ENCODE data around the gene PLEKHH1. TPM values are rescaled to one million over a fixed set of nuclear protein-coding genes. Genes with fewer than 3 reads are reported as not detected.

Gene PLEKHH1
- total and polyA plus RNA-seq, 9 of the 15 experiments (the other 6 are each of a cell fraction or from before 2014, with no cell fraction given): 0.76 to 5.9 (median 2.9) TPM

DNA sequence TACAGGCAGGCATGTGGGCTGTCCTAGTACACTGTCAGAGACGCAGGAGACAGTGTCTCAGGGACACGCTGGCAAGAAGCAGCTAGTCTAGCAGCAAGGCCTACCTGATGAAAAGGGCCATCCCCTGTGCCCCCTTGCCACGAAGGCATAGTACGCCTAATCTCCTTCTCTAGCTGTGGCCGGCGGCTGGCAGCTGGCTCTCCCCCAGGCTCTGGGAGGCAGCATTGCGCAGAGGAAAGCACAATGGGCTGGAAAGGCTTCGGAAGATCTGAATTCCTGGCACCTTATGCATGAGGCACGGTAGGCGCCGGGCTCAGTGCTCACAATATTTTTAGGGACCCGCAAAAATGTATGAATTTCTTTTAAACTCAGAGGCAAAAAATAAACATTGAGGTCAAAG lies 16.0 kb upstream of the PLEKHH1 start (continued):
- TF ChIP-seq, protein P1, sequence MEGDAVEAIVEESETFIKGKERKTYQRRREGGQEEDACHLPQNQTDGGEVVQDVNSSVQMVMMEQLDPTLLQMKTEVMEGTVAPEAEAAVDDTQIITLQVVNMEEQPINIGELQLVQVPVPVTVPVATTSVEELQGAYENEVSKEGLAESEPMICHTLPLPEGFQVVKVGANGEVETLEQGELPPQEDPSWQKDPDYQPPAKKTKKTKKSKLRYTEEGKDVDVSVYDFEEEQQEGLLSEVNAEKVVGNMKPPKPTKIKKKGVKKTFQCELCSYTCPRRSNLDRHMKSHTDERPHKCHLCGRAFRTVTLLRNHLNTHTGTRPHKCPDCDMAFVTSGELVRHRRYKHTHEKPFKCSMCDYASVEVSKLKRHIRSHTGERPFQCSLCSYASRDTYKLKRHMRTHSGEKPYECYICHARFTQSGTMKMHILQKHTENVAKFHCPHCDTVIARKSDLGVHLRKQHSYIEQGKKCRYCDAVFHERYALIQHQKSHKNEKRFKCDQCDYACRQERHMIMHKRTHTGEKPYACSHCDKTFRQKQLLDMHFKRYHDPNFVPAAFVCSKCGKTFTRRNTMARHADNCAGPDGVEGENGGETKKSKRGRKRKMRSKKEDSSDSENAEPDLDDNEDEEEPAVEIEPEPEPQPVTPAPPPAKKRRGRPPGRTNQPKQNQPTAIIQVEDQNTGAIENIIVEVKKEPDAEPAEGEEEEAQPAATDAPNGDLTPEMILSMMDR (IDR thresholded peaks at IDR 0.05 in 2 of 3, conservative IDR thresholded peaks at IDR 0.05 in 1 of 3; ENCODE audit: insufficient read depth in 2 of 3, low read depth in 1 of 3, low read length in 3 of 3): peak in 1 of 3 experiments; percentile 15; a peak in 1 of 6 replicates

DNA sequence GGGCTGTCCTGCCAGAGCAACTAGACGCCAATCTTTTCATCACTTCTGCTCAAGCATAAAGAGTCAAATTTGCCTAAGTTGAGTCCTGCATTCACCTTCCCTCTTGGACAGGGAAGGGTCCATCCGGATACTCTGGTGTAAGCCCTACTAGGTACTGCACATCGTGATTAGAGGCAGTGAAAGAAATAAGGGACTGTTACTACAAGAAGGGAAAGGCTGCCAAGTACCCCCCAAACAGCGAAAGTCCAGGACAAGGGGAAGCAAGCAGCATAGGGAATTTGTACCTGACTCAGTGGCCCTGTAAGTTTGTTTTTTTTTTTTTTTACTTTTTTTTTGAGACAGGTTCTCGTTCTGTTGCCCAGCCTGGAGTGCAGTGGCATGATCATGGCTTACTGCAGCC lies 13.7 kb upstream of the PLEKHH1 start:
- Histone ChIP-seq H4K20me1 (replicated peaks; ENCODE audit: control insufficient read depth, insufficient read depth, low read length) (no peaks in the 10 kb centered on the region), H3K27ac (ENCODE audit: extremely low read depth, low read depth, low read length) (no peak overlapping the region), H3K79me2 (ENCODE audit: control insufficient read depth, insufficient read depth, low read length) (no peaks in the 10 kb centered on the region), H3K27me3 (ENCODE audit: control insufficient read depth in 2 of 2, insufficient read depth in 2 of 2, low read length in 2 of 2) (peaks cover 4 to 38% of the 10 kb centered on the region in 2 experiments; a peak in 3 of 5 replicates), H3K36me3 (ENCODE audit: control insufficient read depth, insufficient read depth, low read length) (no peaks in the 10 kb centered on the region), H2AFZ (ENCODE audit: low read depth, low read length) (no peak overlapping the region), H3K4me1 (replicated peaks in 1 of 2; ENCODE audit: control insufficient read depth in 2 of 2, insufficient read depth in 2 of 2, low read length in 2 of 2) (peaks cover 0 to 13% of the 10 kb centered on the region in 2 experiments; a peak in 2 of 5 replicates), H3K4me3 (no peak overlapping the region), H3K9me3 (replicated peaks; ENCODE audit: control insufficient read depth, insufficient read depth, low read depth, low read length) (no peaks in the 10 kb centered on the region), H3K9me1 (ENCODE audit: control insufficient read depth, insufficient read depth, low read length) (no peaks in the 10 kb centered on the region), H3K9ac (ENCODE audit: insufficient read depth in 1 of 2, low read depth in 2 of 2, low read length in 2 of 2) (no peak overlapping the region), H3K4me2 (ENCODE audit: insufficient read depth, low read length) (no peak overlapping the region)
- intact Hi-C loops (cut with micrococcal nuclease): loop anchor here (5.0 kb wide), 1 partner anchor 92 kb away; no protein-coding TSS in a partner anchor
- in situ Hi-C loops (cut with MboI): no loop called here
- DNase-seq (ENCODE audit: extremely low read depth in 1 of 4, low spot score in 3 of 4) (no peak), ATAC-seq (no peak), FAIRE-seq (no peak)
- CTCF ChIA-PET (ENCODE audit: low intra/inter-chr PET ratio): no interaction called here
- POLR2A ChIA-PET: interaction anchor here (0.6 kb wide), 1 partner anchor 180 kb away, joined by 4 read pairs; no protein-coding TSS in a partner anchor
- no TSS peak for BruUV-seq (replicated peaks)
- WGBS (ENCODE audit: insufficient coverage, low coverage, missing lambda C conversion rate): 0% methylated on average over 4 of the region's 5 CpGs
- no peak for TF ChIP-seq GATA2 (CRISPR knock-in tag; IDR thresholded peaks at IDR 0.05)
- TF ChIP-seq MTF1 (CRISPR knock-in tag; IDR thresholded peaks at IDR 0.05; ENCODE audit: borderline replicate concordance): no peak
- TF ChIP-seq, protein P2, sequence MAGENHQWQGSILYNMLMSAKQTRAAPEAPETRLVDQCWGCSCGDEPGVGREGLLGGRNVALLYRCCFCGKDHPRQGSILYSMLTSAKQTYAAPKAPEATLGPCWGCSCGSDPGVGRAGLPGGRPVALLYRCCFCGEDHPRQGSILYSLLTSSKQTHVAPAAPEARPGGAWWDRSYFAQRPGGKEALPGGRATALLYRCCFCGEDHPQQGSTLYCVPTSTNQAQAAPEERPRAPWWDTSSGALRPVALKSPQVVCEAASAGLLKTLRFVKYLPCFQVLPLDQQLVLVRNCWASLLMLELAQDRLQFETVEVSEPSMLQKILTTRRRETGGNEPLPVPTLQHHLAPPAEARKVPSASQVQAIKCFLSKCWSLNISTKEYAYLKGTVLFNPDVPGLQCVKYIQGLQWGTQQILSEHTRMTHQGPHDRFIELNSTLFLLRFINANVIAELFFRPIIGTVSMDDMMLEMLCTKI (IDR thresholded peaks at IDR 0.05; ENCODE audit: partially characterized antibody): no peak
- no peak for TF ChIP-seq KDM2B (CRISPR knock-in tag; IDR thresholded peaks at IDR 0.05)
- TF ChIP-seq, protein P3, sequence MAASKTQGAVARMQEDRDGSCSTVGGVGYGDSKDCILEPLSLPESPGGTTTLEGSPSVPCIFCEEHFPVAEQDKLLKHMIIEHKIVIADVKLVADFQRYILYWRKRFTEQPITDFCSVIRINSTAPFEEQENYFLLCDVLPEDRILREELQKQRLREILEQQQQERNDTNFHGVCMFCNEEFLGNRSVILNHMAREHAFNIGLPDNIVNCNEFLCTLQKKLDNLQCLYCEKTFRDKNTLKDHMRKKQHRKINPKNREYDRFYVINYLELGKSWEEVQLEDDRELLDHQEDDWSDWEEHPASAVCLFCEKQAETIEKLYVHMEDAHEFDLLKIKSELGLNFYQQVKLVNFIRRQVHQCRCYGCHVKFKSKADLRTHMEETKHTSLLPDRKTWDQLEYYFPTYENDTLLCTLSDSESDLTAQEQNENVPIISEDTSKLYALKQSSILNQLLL (CRISPR knock-in tag; IDR thresholded peaks at IDR 0.05; ENCODE audit: borderline replicate concordance): no peak
- TF ChIP-seq EGR1 (conservative IDR thresholded peaks at IDR 0.05): no peak
- no peak for TF ChIP-seq MAFF (IDR thresholded peaks at IDR 0.05; ENCODE audit: low read length)
- no peak for TF ChIP-seq KLF1 (tag; IDR thresholded peaks at IDR 0.05)
- TF ChIP-seq ZFP1 (CRISPR knock-in tag; IDR thresholded peaks at IDR 0.05): no peak
- no peak for TF ChIP-seq SRSF3 (IDR thresholded peaks at IDR 0.05; ENCODE audit: insufficient read depth, low read length)
- no peak for TF ChIP-seq ZNF174 (CRISPR knock-in tag; IDR thresholded peaks at IDR 0.05)
- TF ChIP-seq, protein P4, sequence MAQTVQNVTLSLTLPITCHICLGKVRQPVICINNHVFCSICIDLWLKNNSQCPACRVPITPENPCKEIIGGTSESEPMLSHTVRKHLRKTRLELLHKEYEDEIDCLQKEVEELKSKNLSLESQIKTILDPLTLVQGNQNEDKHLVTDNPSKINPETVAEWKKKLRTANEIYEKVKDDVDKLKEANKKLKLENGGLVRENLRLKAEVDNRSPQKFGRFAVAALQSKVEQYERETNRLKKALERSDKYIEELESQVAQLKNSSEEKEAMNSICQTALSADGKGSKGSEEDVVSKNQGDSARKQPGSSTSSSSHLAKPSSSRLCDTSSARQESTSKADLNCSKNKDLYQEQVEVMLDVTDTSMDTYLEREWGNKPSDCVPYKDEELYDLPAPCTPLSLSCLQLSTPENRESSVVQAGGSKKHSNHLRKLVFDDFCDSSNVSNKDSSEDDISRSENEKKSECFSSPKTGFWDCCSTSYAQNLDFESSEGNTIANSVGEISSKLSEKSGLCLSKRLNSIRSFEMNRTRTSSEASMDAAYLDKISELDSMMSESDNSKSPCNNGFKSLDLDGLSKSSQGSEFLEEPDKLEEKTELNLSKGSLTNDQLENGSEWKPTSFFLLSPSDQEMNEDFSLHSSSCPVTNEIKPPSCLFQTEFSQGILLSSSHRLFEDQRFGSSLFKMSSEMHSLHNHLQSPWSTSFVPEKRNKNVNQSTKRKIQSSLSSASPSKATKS (CRISPR knock-in tag; IDR thresholded peaks at IDR 0.05): no peak
- no peak for TF ChIP-seq ATF1 (CRISPR knock-in tag; IDR thresholded peaks at IDR 0.05)
- TF ChIP-seq ATF1 (tag; IDR thresholded peaks at IDR 0.05): no peak
- no peak for TF ChIP-seq LEF1 (IDR thresholded peaks at IDR 0.05)

Data from K562 (cell line).